HEK293 (cell line): ENCODE data around the gene NPTX1.

ENCODE experiments used
- CTCF ChIA-PET: fragments of 350-600 bp; formaldehyde crosslinking; extraction: SDS; loops from one replicate; lab custom pipeline; 2021; ENCODE audit warnings: antibody characterized with exemption; lab: Yijun Ruan, JAX
- POLR2A ChIA-PET: fragments of 300-600 bp; formaldehyde crosslinking; extraction: SDS; loops from one replicate; lab custom pipeline; 2020; ENCODE audit warnings: antibody characterized with exemption, inconsistent platforms; lab: Yijun Ruan, JAX
- H3K27ac ChIP-seq: fragments of 200-500 bp; sonication (Bioruptor generic); 2 replicates; pipeline ENCODE4 v1.5.1; 2014; ENCODE audit warnings: low read depth, low read length, control low read depth, inconsistent platforms; ENCODE audit errors: extremely low read depth
- H3K36me3 ChIP-seq, 2 experiments: fragments of 200-500 bp in 1 of 2; sonication (Bioruptor generic) in 1 of 2; 1 replicate in 1 of 2; 2 replicates in 1 of 2; pipeline ENCODE4 v1.5.1; 2014 to 2017; ENCODE audit warnings: inconsistent platforms in 2 of 2, low read length in 2 of 2; ENCODE audit not compliant: control insufficient read depth in 2 of 2, insufficient read depth in 1 of 2
- H3K4me1 ChIP-seq: fragments of 200-500 bp; sonication (Bioruptor generic); 2 replicates; pipeline ENCODE4 v1.5.1; 2014; ENCODE audit warnings: mild to moderate bottlenecking, low read length, inconsistent platforms; ENCODE audit not compliant: control insufficient read depth, insufficient read depth
- H3K4me3 ChIP-seq: 2 replicates; pipeline ENCODE4 v1.5.1; 2011; ENCODE audit warnings: low read depth, mild to moderate bottlenecking, control low read depth, low read length, moderate library complexity
- H3K9me3 ChIP-seq: fragments of 200-500 bp; sonication (Bioruptor generic); 2 replicates; pipeline ENCODE4 v1.5.1; 2014; ENCODE audit warnings: low read depth, low read length, inconsistent platforms; ENCODE audit not compliant: control insufficient read depth, insufficient read depth
- HIC1 ChIP-seq: fragments of 450-650 bp; formaldehyde crosslinking; IDR thresholded peaks from 2 replicates; pipeline ENCODE4 v1.5.1; 2016; ENCODE audit warnings: missing biosample characterization, missing genetic modification characterization
- INSM2 ChIP-seq: fragments of 450-650 bp; formaldehyde crosslinking; IDR thresholded peaks from 2 replicates; pipeline ENCODE4 v1.5.1; 2016; ENCODE audit warnings: missing biosample characterization, missing genetic modification characterization
- MYNN ChIP-seq: fragments of 450-650 bp; formaldehyde crosslinking; IDR thresholded peaks from 2 replicates; pipeline ENCODE4 v1.5.1; 2016; ENCODE audit warnings: missing biosample characterization, missing genetic modification characterization, borderline replicate concordance
- PRDM2 ChIP-seq: fragments of 450-650 bp; formaldehyde crosslinking; IDR thresholded peaks from 2 replicates; pipeline ENCODE4 v1.5.1; 2016; ENCODE audit warnings: missing biosample characterization, missing genetic modification characterization, borderline replicate concordance
- PRDM6 ChIP-seq: fragments of 450-650 bp; formaldehyde crosslinking; IDR thresholded peaks from 2 replicates; pipeline ENCODE4 v1.5.1; 2017; ENCODE audit warnings: missing biosample characterization, missing genetic modification characterization
- ZNF146 ChIP-seq: fragments of 450-650 bp; formaldehyde crosslinking; IDR thresholded peaks from 2 replicates; pipeline ENCODE4 v1.5.1; 2016; ENCODE audit warnings: missing biosample characterization, missing genetic modification characterization
- ZNF19 ChIP-seq: fragments of 450-650 bp; formaldehyde crosslinking; IDR thresholded peaks from 2 replicates; pipeline ENCODE4; 2016; ENCODE audit warnings: missing biosample characterization, missing genetic modification characterization, low read depth
- ZNF2 ChIP-seq: fragments of 450-650 bp; formaldehyde crosslinking; IDR thresholded peaks from 2 replicates; pipeline ENCODE4 v1.5.1; 2016; ENCODE audit warnings: missing biosample characterization, missing genetic modification characterization
- ZNF324 ChIP-seq: fragments of 450-650 bp; formaldehyde crosslinking; IDR thresholded peaks from 2 replicates; pipeline ENCODE4 v1.5.1; 2016; ENCODE audit warnings: missing biosample characterization, missing genetic modification characterization
- ZNF341 ChIP-seq: fragments of 450-650 bp; formaldehyde crosslinking; IDR thresholded peaks from 2 replicates; pipeline ENCODE4; 2016; ENCODE audit warnings: low read depth, missing biosample characterization, missing genetic modification characterization
- ZNF350 ChIP-seq: fragments of 450-650 bp; formaldehyde crosslinking; IDR thresholded peaks from 2 replicates; pipeline ENCODE4 v1.5.0; 2017; ENCODE audit warnings: missing biosample characterization, mild to moderate bottlenecking, missing genetic modification characterization
- ZNF449 ChIP-seq: fragments of 450-650 bp; formaldehyde crosslinking; IDR thresholded peaks from 2 replicates; pipeline ENCODE4 v1.5.1; 2017; ENCODE audit warnings: missing biosample characterization, mild to moderate bottlenecking, missing genetic modification characterization, moderate library complexity
- ZNF571 ChIP-seq: fragments of 450-650 bp; formaldehyde crosslinking; IDR thresholded peaks from 2 replicates; pipeline ENCODE4 v1.5.0; 2017; ENCODE audit warnings: missing biosample characterization, missing genetic modification characterization
- ZNF596 ChIP-seq: fragments of 450-650 bp; IDR thresholded peaks from 2 replicates; pipeline ENCODE4 v1.5.0; 2018; ENCODE audit warnings: missing biosample characterization, mild to moderate bottlenecking, missing genetic modification characterization, moderate library complexity
- ZNF692 ChIP-seq: fragments of 450-650 bp; formaldehyde crosslinking; IDR thresholded peaks from 2 replicates; pipeline ENCODE4 v1.5.1; 2016; ENCODE audit warnings: missing biosample characterization, missing genetic modification characterization
- ZNF704 ChIP-seq: fragments of 450-650 bp; formaldehyde crosslinking; IDR thresholded peaks from 2 replicates; pipeline ENCODE4 v1.5.1; 2016; ENCODE audit warnings: missing biosample characterization, missing genetic modification characterization
- ZSCAN5A ChIP-seq: fragments of 450-650 bp; formaldehyde crosslinking; IDR thresholded peaks from 2 replicates; pipeline ENCODE4 v1.5.1; 2016; ENCODE audit warnings: missing biosample characterization, missing genetic modification characterization
- ZXDB ChIP-seq: fragments of 450-650 bp; formaldehyde crosslinking; IDR thresholded peaks from 2 replicates; pipeline ENCODE4 v1.5.1; 2016; ENCODE audit warnings: missing biosample characterization, missing genetic modification characterization

NPTX1 gene

GRCh38 chr17:80422981-80423380 lies 53.4 kb downstream of the NPTX1 start:
- ChIA-PET POLR2A (no interaction called here), CTCF (interaction anchor here (0.6 to 0.9 kb wide), 3 partner anchors 155 to 779 kb away, joined by 3 to 4 read pairs (median 4); no protein-coding TSS in a partner anchor)
- TF ChIP-seq ZSCAN5A (tag by site-specific recombination), result no peak
- TF ChIP-seq ZNF571 (tag by site-specific recombination), result no peak
- TF ChIP-seq ZNF350, result no peak
- TF ChIP-seq HIC1 (tag by site-specific recombination), result no peak
- no peak for TF ChIP-seq ZNF341
- TF ChIP-seq ZNF324, result no peak
- TF ChIP-seq ZNF692 (tag by site-specific recombination), result no peak
- no peak for TF ChIP-seq INSM2
- no peak for TF ChIP-seq PRDM2 (tag by site-specific recombination)
- no peak for TF ChIP-seq MYNN (tag by site-specific recombination)
- no peaks in the 10 kb centered on the region for H3K4me1 ChIP-seq
- H3K27ac ChIP-seq, result no peak overlapping the region
- H3K4me3 ChIP-seq, result no peak overlapping the region
- no peaks in the 10 kb centered on the region for H3K9me3 ChIP-seq
- peaks cover 0 to 17% of the 10 kb centered on the region in 2 experiments; a peak in 1 of 3 replicates for H3K36me3 ChIP-seq

- peaks cover 0 to 24% of the 10 kb centered on the region in 2 experiments; a peak in 2 of 3 replicates for H3K36me3 ChIP-seq
- H3K27ac ChIP-seq, result no peak overlapping the region
- ChIA-PET POLR2A (no interaction called here), CTCF (no interaction called here)
- H3K4me1 ChIP-seq, result no peaks in the 10 kb centered on the region
- no peaks in the 10 kb centered on the region for H3K9me3 ChIP-seq
- H3K4me3 ChIP-seq, result no peak overlapping the region
- TF ChIP-seq ZNF704 (tag by site-specific recombination) (no peak), ZNF2 (tag by site-specific recombination) (no peak), ZNF596 (tag by site-specific recombination) (no peak), ZNF449 (tag by site-specific recombination) (no peak), ZXDB (tag by site-specific recombination) (no peak), PRDM6 (tag by site-specific recombination) (no peak), ZNF146 (tag by site-specific recombination) (no peak), ZNF19 (no peak)
Observed at GRCh38 chr17:80422276-80422675, 54.1 kb downstream of the NPTX1 start.
